ENCODE data around the gene HSD17B11. TPM values are rescaled to one million over a fixed set of nuclear protein-coding genes. Genes with fewer than 3 reads are reported as not detected.
"Not testable (repeated sequence)": the region's sequence is repeated elsewhere in the genome, so short reads cannot be mapped to it uniquely, and the experiment has no call there.

Gene HSD17B11, protein sequence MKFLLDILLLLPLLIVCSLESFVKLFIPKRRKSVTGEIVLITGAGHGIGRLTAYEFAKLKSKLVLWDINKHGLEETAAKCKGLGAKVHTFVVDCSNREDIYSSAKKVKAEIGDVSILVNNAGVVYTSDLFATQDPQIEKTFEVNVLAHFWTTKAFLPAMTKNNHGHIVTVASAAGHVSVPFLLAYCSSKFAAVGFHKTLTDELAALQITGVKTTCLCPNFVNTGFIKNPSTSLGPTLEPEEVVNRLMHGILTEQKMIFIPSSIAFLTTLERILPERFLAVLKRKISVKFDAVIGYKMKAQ
- polyA plus RNA-seq (2014; cell fraction: cytosol; rRNA removed), result 108 and 115 TPM in 2 replicates
- 51.3 and 60.0 TPM in 2 replicates for polyA plus RNA-seq (2014; cell fraction: nucleus; rRNA removed)

- DNase-seq (ENCODE audit: low spot score), result peak; percentile 94
These were observed at the start of gene HSD17B11 for GRCh38 chr4:87390891-87391575. HSD17B11 (minus strand) TSS chr4:87391188; CDS start chr4:87391070, 118 bp downstream.

- no peak for DNase-seq (ENCODE audit: low spot score)
These were observed 42.4 kb upstream of the HSD17B11 start for GRCh38 chr4:87433342-87433741.

- DNase-seq (ENCODE audit: low spot score), result no peak
These were observed 39.0 kb upstream of the HSD17B11 start for GRCh38 chr4:87430038-87430437.

- DNase-seq (ENCODE audit: low spot score), result no peak
These were observed 38.0 kb upstream of the HSD17B11 start for GRCh38 chr4:87428979-87429378.

DNA sequence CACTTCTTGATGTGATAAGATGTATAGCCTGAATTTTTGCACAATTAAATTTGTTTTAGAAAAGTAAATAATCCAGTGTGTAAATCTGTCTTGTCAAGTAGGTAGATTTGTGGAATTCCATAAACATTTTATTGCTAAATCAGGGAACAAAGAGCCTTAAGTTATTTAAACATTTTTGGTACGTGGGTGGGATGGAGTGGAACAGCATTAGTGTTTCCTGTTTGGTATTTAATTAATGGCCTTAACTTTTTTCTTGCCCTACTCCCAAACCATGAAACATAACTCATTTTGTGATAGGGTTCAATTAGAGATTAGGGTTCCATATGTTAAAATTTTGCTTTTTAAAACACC is 36.5 kb upstream of the HSD17B11 start:
- DNase-seq (ENCODE audit: low spot score), result no peak

DNA sequence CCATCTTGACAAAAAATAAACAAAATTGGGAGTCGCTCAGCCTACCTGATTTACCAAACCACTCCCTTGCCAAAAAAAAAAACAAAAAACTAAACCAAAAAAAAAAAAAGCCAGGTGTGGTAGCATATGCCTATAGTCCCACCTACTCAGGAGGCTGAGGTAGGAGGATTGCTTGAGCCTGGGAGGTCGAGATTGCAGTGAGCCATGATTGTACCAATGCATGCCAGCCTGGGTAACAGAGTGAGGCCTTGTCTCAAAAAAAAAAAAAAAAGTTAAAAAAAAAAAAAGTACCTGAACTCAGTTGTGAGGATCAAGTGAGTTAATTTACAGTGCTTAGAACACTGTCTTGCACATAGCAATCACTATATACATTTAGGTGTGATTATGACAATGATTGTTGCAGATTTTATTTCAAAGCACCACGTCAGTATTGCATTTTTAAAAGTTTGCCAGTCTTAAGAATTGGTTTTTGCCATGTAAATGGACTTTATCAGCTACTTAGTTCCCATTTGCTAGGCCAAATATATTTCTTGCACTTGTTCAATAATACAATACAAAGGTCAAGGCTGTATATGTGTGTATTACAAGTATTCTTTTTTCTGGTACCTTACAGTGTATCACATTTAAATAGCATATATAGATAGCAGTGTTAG is 36.0 kb upstream of the HSD17B11 start:
- no peak for DNase-seq (ENCODE audit: low spot score)

DNA sequence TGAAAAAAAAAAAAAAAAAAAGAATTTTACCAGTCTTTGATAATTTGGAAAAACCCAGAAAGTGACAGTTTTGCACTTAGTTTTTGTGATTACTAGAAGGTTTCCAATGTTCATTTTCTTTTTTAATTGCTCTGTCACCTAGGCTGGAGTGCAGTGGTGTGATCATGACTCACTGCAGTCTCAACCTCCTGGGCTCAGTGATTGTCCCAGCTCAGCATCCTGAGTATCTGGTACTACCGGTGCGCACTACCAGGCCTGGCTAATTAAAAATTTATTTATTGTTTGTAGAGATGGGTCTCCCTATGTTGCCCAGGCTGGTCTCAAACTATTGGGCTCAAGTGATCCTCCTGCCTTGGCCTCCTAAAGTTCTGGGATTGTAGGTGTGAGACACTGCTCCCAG is 34.7 kb upstream of the HSD17B11 start:
- DNase-seq (ENCODE audit: low spot score), result no peak

GRCh38 chr4:87424099-87424543 is 33.1 kb upstream of the HSD17B11 start:
- not testable (repeated sequence) for DNase-seq (ENCODE audit: low spot score)

GRCh38 chr4:87423317-87424098 is 32.5 kb upstream of the HSD17B11 start:
- DNase-seq (ENCODE audit: low spot score), result no peak

DNA sequence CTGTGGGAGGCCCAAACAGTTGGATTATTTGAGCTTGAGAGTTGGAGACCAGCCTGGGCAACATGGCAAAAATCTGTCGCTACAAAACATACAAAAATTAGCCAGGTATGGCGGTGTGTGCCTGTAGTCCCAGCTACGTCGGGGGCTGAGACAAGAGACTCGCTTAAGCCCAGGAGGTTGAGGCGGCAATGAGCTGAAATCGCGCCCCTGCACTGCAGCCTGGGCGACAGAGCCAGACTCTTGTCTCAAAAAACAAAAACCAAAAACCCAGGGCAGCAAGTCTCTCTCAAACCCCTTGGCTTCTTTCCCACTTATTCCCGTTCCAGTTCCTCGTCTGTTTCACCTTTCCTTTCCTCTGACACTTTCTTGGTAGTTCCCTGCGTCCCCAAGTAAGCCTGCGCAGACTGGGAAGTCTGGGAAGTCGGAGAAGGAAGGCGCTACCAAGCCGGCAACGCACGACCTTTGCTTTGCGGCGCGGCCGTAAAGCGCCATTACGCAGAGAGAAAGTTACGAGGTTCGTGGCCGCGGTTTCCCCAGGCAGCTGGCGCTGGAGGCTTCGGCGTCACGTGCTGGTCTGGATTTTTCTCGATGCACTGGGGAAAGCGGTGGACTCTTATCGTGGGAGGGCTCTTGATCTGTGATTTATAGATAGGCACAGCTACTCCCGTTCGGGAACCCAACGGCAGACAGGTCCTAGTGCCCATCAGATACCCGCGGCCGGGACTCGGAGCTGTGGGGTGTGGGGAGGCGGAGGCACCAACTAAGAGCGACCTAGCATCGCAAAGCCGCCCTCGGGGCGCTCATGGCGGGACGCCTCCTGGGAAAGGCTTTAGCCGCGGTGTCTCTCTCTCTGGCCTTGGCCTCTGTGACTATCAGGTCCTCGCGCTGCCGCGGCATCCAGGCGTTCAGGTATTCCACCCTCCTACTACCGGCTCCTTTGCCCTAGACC is 31.4 kb upstream of the HSD17B11 start, which contains the start of gene NUDT9:
NUDT9 (plus strand) TSS at position 470 of the 949 bp plus-strand sequence; CDS start at position 803, 333 bp downstream.
- DNase-seq (ENCODE audit: low spot score), result peak; percentile 95

DNA sequence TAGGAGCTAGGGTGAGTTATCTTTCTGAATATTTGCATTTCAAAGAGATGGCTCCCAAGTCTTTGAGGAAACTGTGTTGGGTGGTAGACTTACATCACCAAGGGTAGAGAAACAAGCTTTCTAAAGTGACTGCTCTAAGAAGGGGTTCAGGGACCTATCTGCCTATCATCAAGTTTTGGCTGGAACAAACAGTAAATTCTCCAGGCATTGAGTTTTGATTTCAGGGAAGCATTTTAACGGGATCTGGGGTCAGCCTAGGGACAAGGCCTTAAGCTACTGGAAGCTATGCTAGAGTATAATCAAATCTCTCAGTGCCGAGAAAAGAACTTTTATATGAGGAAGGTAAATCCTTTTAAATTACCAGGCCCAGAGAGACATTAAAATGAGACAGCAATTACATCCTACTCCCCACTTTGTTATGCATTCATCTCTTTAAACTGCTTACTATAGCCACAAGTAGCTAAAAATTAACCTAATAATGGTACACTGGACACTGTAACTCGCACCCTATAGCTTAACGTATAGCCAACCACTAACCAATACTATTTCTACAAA is 29.4 kb upstream of the HSD17B11 start:
- no peak for DNase-seq (ENCODE audit: low spot score)

DNA sequence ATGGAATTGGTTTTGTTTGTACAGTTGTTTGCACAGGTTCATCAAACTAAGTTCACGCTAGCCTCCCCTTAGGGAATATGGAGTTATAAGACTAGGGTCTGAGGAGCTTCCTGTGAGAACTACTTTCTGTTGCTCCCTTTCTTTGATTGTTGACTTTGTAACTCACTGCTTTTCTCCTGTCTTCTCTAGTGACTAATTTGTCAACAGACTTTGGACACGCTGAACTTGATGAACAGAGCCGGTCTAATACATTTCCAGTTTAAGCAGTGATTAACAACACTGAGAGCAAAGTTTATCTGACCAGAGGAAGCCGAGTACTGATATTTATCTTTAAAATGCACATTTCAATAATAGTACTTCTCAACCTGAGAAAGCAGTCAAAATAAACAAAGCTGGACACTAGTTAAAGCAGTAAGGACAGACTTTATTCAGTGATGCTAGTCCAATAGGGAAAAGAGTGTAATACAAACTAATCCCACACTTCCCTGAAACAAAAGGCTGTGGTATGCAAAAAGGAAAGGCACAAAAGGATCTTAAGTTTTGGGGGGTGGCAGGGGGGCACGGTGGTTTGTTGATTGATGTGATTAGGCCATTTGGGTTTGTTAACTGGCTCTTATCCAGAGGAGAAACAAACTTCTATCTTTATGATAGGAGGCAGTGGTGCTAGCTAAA is 28.7 kb upstream of the HSD17B11 start:
- DNase-seq (ENCODE audit: low spot score), result no peak

DNA sequence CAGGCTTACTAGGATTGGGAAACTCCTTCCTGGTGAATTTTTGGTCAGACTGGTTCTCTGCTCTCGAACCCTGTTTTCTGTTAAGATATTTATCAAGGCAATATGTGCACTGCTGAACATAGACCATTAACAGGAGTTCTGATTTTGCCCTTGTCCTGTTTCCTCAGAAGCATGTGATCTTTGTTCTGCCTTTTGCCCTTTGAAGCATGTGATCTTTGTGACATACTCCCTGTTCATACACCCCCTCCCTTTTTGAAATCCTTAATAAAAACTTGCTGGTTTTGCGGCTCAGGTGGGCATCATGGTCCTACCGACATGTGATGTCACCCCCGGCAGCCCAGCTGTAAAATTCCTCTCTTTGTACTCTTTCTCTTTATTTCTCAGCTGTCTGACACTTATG is 27.4 kb upstream of the HSD17B11 start:
- not testable (repeated sequence) for DNase-seq (ENCODE audit: low spot score)

DNA sequence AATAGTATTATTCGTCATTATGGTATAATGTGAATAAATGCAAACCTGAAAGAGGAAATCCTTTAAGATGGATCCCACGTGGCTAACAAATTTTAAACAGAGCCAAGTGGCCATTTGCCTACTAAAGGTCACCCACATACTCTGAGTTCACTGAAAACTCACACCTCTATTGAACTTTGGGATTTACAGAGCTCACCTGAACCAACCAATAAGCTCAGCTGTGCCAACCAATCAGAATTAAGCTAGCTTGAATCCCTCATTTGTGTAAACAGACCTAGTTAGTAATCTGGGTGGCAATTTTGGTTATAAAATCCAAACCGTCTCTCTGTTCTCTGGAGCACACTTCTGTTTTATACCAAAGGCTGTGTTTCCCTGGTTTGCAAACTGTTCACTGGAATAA is 26.0 kb upstream of the HSD17B11 start:
- DNase-seq (ENCODE audit: low spot score), result no peak

DNA sequence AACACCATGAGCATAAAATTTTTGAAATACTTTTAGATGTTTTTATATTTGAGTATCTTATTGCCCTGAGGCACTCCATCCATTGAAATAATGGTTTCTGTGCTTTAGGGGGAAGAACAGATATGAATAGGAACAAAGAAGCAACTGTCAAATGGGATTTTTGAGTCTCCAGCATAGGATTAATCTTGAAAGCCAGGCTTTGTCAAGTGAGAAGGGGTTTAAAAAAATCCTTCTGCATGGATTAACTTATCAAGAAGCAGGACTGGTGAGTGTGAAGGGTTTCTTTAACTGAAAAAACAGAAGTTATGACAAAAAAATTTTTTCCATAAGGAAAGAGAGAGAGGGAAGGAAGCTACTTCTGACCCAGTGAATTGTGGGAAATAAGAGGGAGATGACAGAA is 23.8 kb upstream of the HSD17B11 start:
- no peak for DNase-seq (ENCODE audit: low spot score)

DNA sequence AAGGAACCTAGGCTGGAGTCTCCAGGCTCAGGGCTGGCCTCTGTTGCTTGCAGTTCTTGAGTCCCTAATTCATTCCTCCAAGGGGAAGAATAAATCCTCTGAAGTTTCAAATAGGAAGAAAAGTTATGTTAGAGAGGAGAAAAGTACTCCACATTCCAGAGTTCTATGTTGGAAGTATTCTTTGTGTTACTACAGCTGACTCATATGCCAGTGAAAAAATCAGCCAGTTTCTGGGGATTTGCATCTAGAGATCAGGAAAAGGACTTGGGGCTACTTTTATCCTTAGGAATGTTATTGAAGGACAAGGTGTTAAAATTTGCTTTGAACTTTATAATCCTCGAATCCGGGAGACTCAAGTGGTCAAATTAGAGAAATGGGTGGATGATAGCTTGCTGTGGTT is 19.7 kb upstream of the HSD17B11 start:
- no peak for DNase-seq (ENCODE audit: low spot score)

DNA sequence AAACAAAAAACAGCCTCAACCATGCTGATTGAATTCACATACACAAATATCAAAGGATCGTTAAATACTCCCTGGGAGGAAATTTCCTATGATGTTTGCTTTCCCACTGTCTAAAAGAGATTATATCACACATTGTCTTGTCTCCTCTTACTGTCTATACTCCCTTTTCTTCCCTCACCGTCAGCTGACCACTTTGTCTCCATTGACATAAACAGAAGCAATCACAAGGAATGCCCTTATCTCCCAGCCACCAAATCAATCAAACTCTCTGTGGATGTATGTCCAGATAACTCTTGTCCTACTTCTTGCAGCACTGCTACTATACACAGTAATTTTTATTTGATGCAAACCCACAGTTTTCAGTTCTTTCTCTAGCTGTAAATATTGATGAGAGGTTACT is 19.2 kb upstream of the HSD17B11 start:
- no peak for DNase-seq (ENCODE audit: low spot score)

DNA sequence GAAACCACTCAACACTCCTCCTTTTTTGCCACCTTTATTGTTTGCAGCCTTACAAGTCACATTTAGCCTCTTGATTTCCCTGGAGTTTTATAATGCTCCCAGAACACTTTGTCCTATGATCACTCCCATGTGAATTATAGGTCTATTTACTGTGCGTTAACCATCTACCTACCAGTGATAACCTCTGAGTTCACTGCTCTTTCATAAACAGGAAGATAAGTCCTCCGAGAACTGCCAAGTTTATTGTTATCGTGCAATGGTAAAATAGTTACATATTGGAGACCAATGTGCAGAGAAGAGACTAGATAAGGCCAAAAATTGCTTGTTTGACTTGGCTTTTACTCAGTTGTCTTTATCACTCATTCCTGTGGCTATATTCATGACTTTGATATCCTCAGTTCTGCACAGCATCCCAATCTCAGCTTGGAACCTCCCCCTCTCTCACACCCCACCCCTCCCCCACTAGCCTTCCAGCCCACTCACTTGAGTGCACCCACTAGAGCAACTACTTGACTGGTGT is 18.5 kb upstream of the HSD17B11 start:
- DNase-seq (ENCODE audit: low spot score), result no peak

GRCh38 chr4:87406902-87407301 is 15.9 kb upstream of the HSD17B11 start:
- DNase-seq (ENCODE audit: low spot score), result not testable (repeated sequence)

Measured in SK-N-DZ (cell line).